HG03439 (cell line): ENCODE results near the gene LSM6.
A peak's percentile ranks its signal among the peaks of the same experiment; 100 is the strongest.

Experiments used
- ATAC-seq: cut with Tn5 transposase; IDR thresholded peaks from one replicate; pipeline ENCODE4 v1.9.1; 2021; ENCODE audit warnings: mild to moderate bottlenecking, moderate library complexity; ENCODE audit not compliant: unreplicated experiment

Gene LSM6

GRCh38 chr4:146175541-146176453 is at the start of gene LSM6:
LSM6 (plus strand) TSS chr4:146175718; CDS start chr4:146182922, 7,204 bp downstream.
- peak; percentile 92 for ATAC-seq

GRCh38 chr4:146132445-146132844 is 43.1 kb upstream of the LSM6 start:
- peak; percentile 99 for ATAC-seq

DNA sequence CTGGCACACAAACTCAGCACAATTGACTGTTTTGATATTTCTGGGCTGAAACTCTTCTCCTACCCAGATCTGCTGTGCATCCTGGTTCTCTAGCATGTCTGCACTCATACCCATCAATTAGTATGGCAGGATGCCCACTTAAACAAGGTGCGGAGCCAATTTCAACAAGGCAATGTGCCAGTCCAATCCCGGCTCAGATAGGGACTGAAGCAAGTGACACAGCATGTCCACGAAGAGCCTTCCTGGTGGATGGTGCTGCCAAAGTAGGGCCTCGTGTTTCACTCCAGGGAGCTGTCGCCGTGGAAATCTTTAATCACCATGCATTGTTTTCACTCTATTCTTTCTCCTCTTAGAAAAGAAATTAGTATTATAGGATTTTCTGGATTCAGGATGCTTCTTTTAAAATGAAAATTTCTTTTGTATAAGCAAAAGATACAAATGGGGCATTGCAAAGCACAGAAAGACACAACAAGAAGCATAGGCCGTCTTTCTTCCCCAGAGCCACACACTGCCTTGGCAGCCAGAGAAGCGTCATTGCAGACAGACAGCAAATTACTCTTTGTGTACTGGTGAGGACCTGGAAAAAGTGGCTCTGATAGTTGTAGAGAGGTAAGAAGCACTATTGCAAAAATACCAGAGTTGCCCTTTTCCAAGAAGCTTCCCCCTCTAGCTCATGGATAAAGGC is 40.6 kb upstream of the LSM6 start:
- ATAC-seq = no peak

- no peak for ATAC-seq
These were observed 39.6 kb upstream of the LSM6 start for GRCh38 chr4:146135941-146136340.

- ATAC-seq = no peak
These were observed 32.8 kb upstream of the LSM6 start for GRCh38 chr4:146142768-146143167.

DNA sequence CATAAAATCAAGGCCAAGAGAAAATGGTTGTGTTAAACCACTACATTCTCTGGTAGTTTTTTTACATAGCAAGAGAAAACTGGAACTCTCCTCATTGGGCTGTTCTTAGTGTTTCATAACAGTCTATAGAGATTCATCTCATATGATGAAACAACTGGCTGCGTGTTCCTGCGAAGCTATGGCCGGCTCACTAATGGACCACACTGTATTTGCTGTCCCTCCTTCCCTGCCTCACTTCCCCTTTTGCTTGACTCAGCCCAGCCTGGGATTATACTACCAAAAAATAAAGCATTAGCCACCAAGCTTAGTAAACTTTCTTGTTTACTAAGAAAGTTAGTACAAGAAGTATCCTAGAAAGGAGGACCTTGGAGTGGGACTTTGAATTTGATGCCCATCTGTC is 31.6 kb upstream of the LSM6 start:
- ATAC-seq = no peak

- no peak for ATAC-seq
These were observed 28.6 kb upstream of the LSM6 start for GRCh38 chr4:146146918-146147317.

DNA sequence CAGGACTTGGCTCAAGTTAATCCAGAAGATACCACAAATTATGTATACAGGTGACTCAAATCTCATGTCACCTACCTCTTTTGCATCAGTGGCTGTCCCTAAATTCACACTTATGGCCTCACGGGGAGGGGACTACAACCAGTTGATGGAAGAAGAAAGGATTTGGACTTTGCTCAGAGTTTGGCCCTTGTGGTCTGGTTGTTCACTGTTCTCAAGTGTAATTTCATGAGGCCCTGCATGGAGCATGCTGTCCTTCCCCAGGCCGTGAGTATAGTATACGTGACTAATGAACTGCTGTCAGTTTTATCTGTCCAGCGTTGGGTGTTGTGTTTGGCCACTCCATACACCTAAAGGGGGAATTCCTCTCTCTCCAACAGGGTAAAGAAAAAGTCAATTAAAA is 27.5 kb upstream of the LSM6 start:
- ATAC-seq = no peak

- ATAC-seq = no peak
These were observed 21.5 kb upstream of the LSM6 start for GRCh38 chr4:146154057-146154456.

- ATAC-seq = no peak
These were observed 20.3 kb upstream of the LSM6 start for GRCh38 chr4:146155152-146155724.

DNA sequence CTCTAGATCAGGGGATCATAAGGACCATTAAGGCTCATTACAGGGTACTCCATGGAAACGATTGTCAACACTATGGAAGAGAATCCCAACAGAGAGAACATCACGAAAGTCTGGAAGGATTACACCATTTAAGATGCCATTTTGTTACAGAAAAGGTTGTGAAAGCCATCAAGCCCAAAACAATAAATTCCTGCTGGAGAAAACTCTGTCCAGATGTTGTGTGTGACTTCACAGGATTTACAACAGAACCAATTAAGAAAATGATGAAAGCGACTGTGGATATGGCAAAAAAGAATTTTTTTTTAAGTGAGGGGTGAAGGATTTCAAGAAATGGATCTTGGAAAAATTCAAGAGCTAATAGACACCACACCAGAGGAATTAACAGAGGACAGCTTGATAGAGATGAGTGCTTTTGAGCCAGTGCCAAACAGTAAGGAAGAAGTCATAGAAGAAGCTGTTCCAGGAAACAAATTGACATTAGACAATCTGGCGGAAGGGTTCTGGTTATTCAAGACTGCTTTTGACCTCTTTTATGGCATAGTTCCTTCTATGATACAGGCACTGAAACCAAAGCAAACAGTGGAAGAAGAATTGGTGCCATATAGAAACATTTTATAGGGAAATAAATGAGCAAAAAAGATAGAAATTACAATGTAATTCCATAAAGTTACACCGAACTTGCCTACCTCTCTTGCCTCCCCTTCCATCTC is 17.3 kb upstream of the LSM6 start:
- no peak for ATAC-seq

DNA sequence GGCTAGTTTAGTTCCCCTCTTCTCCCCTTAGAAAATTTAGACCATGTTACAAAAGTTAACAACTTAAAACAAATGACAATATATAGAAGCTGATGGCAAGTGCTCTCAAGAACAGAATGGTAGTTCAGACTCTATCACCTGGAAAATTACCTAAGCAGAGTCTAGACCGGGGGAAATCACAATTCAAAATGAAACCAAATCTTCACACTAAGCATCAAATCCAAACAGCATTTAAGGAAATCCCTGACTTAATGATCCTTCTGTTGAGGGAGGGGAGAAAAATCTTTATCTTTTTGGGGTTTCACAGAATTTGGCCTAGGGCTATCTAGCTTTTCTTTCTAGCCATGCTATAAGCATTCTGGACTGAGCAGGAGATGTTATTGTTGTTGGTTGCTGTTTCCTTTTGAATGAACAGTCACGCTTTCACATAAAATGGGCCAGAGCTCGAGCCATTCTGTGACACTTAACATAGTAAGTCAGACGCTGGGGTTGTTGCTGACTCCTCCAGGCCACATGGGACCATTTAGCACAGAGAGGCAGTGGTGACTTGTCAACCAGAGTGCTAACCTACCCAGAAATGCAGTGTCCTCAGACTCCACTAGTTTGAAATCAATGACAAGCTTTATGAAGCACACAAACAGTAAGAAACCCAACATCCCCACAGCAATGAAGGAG is 16.0 kb upstream of the LSM6 start:
- peak; percentile 66 for ATAC-seq

- no peak for ATAC-seq
These were observed 14.3 kb upstream of the LSM6 start for GRCh38 chr4:146161243-146161642.

- ATAC-seq = no peak
These were observed 10.3 kb upstream of the LSM6 start for GRCh38 chr4:146165221-146165620.

DNA sequence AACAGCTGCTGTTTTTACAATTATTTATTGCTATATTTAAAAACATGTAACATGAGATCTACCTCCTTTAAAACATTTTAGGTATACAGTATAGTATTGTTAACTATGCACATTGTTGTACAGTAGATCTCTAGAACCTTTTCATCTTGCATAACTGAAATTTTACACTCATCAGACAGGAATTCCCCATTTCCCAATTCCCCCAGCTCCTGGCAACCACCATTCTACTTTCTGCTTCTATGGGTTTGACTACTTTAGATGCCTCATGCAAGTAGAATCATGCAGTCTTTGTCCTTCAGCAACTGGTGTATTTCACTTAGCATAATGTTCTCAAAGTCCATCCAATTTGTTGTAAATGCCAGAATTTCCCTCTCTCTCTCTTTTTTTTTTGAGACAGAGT is 9.7 kb upstream of the LSM6 start:
- ATAC-seq = no peak

GRCh38 chr4:146170149-146170548 is 5.4 kb upstream of the LSM6 start:
- no peak for ATAC-seq

GRCh38 chr4:146176891-146177290 is 1.4 kb downstream of the LSM6 start:
- ATAC-seq = no peak

DNA sequence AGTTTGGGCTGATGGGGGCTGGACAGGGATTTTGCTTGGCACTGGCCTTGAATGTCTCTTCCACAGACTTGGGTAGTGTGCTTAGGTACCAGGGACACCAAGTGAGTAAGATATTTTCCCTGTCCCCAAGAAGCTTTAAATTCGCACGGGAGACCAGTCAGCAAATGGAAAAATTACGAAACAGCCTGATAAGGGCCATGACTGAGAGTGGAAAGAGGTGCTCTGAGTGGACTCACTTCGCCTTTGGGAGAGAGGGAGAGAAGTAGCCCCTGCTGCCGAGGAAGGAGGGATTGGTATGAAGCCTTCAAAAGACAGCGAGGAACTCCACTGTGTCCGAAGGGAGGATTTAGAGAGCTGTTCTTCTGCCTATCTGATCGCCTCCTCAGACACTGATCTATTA is 2.6 kb downstream of the LSM6 start:
- ATAC-seq = no peak

GRCh38 chr4:146179784-146180370 is 4.4 kb downstream of the LSM6 start:
- no peak for ATAC-seq

- no peak for ATAC-seq
These were observed 6.9 kb downstream of the LSM6 start for GRCh38 chr4:146182443-146182842.
